Measurements from ENCODE around the gene ATP10A. TPM values are rescaled to one million over a fixed set of nuclear protein-coding genes. Genes with fewer than 3 reads are reported as not detected.

ATP10A gene
- total RNA-seq, 1 donor from 2014 or later: 44.4 TPM

DNA sequence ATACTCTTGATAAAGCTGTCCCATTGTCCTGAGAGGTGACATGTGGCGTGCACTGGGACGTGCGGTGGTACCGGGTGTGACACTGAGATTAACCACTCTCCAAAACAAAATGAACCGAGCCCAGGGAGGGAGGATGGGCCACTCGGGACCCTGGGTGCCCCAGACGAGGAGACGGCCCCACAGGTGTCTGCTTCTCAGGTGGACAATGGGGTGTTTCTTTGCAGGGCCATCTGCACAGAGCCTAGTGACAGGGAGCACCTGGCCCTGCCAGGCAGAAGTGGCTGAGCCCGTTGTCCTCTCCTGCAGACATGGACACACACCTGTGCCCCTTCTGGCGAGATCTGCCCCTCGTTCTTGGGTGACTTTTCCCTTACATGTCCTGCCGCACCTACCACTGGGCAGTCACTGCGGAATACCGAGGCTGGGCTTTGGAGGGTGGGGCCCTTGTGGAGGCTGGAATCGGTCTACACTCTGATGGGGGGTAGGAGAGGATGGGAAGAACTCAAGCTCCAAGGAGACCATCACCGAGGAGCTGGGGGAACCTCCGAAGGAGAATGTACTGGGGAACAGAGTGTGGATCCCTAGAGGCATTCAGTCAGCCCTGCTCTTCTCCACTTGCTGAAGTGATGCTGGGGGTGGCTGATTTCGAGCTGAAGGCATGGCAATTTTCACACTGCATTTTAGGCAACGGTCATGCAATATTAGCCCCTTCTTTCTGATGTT, 153.5 kb downstream of the ATP10A start:
- Mint-ChIP-seq H3K4me3 (ENCODE audit: low read depth) (no peak overlapping the region), H3K27ac (no peak overlapping the region), H3K36me3 (ENCODE audit: low read depth) (peaks cover 33% of the 10 kb centered on the region), H3K4me1 (ENCODE audit: low read depth) (no peaks in the 10 kb centered on the region), H3K9me3 (no peaks in the 10 kb centered on the region), H3K27me3 (ENCODE audit: low read depth) (no peaks in the 10 kb centered on the region)
- no peak for DNase-seq (ENCODE audit: low spot score)
- intact Hi-C loops (cut with micrococcal nuclease): no loop called here

DNA sequence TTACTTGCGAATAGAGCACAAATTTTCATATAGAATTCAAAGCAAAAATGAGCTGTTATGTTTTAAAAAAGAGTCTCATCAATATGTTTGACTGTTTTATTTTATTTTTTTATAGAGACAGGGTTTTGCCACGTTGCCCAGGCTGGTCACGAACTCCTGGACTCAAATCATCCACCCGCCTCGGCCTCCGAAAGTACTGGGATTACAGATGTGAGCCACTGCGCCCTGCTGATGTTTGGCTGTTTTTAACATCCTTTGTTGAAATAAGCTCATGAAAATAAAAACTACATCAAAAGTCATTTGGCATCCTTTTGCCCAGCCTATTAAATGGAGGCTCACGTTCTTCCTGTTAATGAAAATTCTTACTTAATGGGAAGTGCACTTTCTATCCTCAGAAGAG, 154.7 kb downstream of the ATP10A start:
- no peak overlapping the region for H3K27ac Mint-ChIP-seq
- no peak overlapping the region for H3K4me3 Mint-ChIP-seq (ENCODE audit: low read depth)
- DNase-seq (ENCODE audit: low spot score): no peak
- no peaks in the 10 kb centered on the region for H3K27me3 Mint-ChIP-seq (ENCODE audit: low read depth)
- intact Hi-C loops (cut with micrococcal nuclease): no loop called here
- H3K9me3 Mint-ChIP-seq: no peaks in the 10 kb centered on the region
- H3K36me3 Mint-ChIP-seq (ENCODE audit: low read depth): peaks cover 27% of the 10 kb centered on the region
- H3K4me1 Mint-ChIP-seq (ENCODE audit: low read depth): no peaks in the 10 kb centered on the region

DNA sequence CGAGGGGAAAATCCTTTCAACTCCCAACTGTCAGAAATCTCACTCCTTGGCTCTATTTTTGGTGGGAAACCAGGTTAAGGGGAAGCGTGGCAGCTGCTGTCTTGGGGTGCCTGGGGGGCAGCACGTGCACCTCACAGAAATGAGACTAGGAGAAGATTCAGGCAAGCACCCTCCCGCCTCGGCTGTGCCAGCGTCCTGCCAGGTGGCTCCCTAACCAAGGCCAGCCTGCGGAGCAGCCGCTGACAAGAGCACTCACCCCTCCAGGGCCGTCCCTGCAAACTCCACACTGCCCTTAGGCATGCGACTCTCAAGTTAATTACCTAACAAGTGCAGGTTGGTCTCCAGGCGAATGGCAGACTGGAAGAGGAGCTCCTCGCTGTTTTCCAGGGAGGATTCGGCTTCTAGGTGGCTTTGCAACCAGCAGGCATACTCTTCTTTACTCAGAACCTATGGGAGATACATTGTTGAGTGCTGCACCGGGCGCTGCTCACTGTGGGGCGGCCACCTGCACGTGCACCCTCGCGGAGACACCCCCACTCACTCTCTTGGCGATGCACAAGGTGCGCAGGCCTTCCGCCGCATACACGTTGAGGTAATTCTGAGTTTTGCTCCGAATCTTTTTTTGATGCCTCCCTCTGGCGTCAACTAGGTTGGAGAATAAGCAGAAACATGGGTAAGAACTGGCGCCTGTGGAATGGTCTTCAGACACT, 155.3 kb downstream of the ATP10A start:
- Mint-ChIP-seq H3K27me3 (ENCODE audit: low read depth) (no peaks in the 10 kb centered on the region), H3K4me3 (ENCODE audit: low read depth) (no peak overlapping the region), H3K36me3 (ENCODE audit: low read depth) (peaks cover 25% of the 10 kb centered on the region), H3K27ac (no peak overlapping the region), H3K9me3 (no peaks in the 10 kb centered on the region), H3K4me1 (ENCODE audit: low read depth) (no peaks in the 10 kb centered on the region)
- intact Hi-C loops (cut with micrococcal nuclease): no loop called here
- no peak for DNase-seq (ENCODE audit: low spot score)

DNA sequence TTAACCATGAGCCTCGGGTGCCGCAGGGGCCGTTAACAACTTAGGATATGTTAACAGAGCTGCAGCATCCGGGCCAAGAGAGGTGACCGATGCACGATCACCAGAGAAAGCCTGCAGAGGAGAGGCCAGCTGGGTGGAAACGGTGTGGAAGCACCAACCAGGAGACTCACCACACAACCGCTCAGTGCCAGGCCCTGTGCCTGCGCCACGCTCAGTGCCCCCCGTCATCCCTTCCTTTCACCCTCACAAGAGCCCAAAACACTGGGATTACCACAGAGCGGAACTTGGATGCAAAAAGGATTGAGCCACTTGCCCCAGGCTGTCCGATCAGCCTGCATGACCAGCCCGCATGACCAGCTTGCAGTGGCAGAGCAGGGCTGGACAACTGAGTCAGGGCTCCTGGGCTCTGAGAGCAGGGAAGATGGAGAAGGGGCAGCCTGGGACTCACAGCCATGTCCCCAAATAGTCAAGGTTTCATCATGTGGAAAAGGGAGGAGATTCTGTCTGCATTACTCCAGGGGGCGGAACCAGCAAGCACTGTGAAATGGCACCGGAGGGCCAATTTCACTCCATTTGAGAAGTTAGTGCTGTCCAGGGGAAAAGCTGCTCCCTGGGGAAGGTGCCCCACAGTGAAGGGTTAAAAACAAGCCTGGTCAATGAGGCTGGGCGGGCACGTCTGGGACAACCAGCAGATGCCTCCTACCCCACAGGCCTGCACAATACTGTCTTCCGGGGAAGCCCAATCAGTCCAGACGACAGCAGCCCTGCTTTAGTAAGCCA, 156.8 kb downstream of the ATP10A start:
- intact Hi-C loops (cut with micrococcal nuclease): no loop called here
- Mint-ChIP-seq H3K4me3 (ENCODE audit: low read depth) (no peak overlapping the region), H3K9me3 (no peaks in the 10 kb centered on the region), H3K27me3 (ENCODE audit: low read depth) (no peaks in the 10 kb centered on the region), H3K4me1 (ENCODE audit: low read depth) (no peaks in the 10 kb centered on the region), H3K27ac (no peak overlapping the region), H3K36me3 (ENCODE audit: low read depth) (peaks cover 18% of the 10 kb centered on the region)
- no peak for DNase-seq (ENCODE audit: low spot score)

DNA sequence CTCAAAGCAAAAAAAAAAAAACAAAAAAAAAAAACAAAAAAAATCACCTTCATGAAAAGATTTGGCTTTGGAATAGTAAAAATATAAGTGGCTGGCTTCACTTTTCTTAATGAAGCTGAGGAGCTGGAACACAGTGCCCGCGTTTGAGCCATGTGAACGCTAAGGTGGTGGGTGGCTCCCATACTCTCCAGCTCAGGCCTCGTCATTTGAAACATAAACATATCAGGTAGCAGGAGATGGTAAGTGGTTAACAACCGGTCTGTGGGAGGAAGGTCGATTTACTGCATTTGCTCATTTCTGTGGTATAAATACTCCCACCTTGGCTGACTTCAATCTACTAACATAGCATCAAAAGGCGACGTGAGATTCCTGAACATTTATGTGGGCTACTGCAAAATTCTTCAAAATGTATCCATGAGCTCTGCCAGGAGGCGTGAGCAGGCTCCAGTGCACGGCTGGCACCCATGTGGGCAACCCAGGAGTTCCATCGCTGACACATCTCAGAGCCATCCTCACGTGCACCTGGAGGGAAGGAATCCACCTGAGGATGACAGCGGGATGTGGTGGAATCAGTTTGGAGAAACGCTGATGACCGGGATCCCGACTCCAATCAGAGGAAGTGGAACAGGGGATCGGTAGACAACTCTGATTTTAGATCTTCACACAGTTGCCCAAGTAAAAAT, 157.6 kb downstream of the ATP10A start:
- DNase-seq (ENCODE audit: low spot score): no peak
- H3K36me3 Mint-ChIP-seq (ENCODE audit: low read depth): peaks cover 22% of the 10 kb centered on the region

DNA sequence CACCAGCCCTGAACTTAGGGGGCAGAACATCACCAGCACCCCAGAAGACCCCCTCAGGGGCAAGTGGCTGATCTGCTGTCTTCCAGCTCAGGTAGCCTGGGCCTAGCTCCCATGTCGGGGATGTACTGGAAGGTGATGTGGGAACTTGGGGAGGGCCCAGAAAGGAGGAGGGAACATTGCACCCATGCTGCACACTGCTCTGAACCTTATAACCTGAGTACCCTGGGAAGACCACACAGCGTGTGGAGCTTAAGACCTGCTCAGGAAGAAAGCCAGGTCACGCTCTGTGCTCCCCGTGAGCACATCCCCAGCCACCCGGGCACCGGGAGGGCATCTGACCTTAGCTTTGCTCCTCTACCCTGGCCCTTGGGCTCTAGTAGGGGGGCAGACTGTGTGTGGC, 159.4 kb downstream of the ATP10A start:
- Mint-ChIP-seq H3K36me3 (ENCODE audit: low read depth) (peaks cover 36% of the 10 kb centered on the region), H3K4me1 (ENCODE audit: low read depth) (no peaks in the 10 kb centered on the region), H3K9me3 (no peaks in the 10 kb centered on the region), H3K27ac (no peak overlapping the region), H3K4me3 (ENCODE audit: low read depth) (no peak overlapping the region), H3K27me3 (ENCODE audit: low read depth) (no peaks in the 10 kb centered on the region)
- DNase-seq (ENCODE audit: low spot score): no peak
- intact Hi-C loops (cut with micrococcal nuclease): no loop called here

More for the DNA sequence above, 157.6 kb downstream of the ATP10A start:
- intact Hi-C loops (cut with micrococcal nuclease): no loop called here
- Mint-ChIP-seq H3K27me3 (ENCODE audit: low read depth) (no peaks in the 10 kb centered on the region), H3K9me3 (no peaks in the 10 kb centered on the region), H3K27ac (no peak overlapping the region), H3K4me1 (ENCODE audit: low read depth) (no peaks in the 10 kb centered on the region), H3K4me3 (ENCODE audit: low read depth) (no peak overlapping the region)

DNA sequence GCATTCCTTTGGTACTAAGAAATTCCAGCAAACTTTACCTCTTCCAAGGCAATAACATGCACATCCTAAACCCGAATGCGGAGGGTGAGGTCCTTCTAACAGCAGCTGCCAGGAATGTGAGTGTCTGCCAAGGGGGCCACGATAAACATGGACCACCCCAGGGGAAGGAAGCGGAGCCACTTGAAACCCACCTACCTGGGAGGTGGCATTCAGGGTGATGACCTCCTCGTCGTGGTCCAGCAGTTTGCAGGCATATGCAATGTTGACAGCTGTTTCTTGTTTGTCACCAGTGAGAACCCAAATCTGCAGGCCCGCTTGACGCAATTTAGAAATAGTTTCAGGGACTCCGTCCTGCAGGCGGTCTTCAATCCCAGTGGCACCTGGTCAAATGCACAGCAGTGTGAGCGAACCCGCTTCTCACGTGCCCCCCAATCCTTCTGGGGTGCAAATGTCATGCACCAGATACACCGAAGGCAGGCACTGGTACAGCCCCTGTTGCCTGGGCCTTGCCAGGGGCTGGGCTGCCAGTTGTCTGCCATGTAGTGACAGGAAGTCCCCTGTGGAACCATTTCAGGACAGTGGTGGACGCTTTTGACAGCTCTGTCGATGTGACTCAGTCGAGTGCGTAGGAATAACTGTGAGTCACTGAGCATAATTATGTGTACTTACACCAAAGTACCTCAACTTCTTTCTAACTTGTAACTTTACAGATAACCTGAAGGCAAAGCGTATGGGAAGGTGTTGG, 161.2 kb downstream of the ATP10A start:
- no peak for DNase-seq (ENCODE audit: low spot score)
- peaks cover 46% of the 10 kb centered on the region for H3K36me3 Mint-ChIP-seq (ENCODE audit: low read depth)
- H3K9me3 Mint-ChIP-seq: no peaks in the 10 kb centered on the region
- H3K27me3 Mint-ChIP-seq (ENCODE audit: low read depth): no peaks in the 10 kb centered on the region
- intact Hi-C loops (cut with micrococcal nuclease): no loop called here
- no peaks in the 10 kb centered on the region for H3K4me1 Mint-ChIP-seq (ENCODE audit: low read depth)
- no peak overlapping the region for H3K4me3 Mint-ChIP-seq (ENCODE audit: low read depth)
- no peak overlapping the region for H3K27ac Mint-ChIP-seq

DNA sequence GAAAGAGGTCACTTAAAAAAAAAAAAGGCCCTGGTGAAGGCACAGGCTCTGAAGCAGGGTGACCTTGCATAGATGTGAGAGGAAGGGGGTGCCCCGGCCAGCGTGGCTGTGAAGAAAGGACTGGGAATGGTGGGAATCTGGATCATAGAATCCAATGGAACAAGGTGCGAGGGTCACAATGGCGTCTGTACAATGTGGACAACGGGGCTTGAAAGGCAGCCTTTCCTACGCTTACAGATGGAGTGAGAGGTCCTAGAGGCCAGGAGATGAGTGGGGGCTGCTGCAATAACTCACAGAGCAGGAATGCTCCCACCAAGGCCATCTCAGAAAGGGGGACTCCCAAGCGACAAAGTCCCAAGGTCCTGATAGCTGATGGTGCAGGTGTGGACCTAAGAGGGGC, 162.2 kb downstream of the ATP10A start:
- DNase-seq (ENCODE audit: low spot score): no peak
- H3K4me3 Mint-ChIP-seq (ENCODE audit: low read depth): no peak overlapping the region
- H3K4me1 Mint-ChIP-seq (ENCODE audit: low read depth): no peaks in the 10 kb centered on the region
- H3K9me3 Mint-ChIP-seq: no peaks in the 10 kb centered on the region
- intact Hi-C loops (cut with micrococcal nuclease): no loop called here
- H3K36me3 Mint-ChIP-seq (ENCODE audit: low read depth): peaks cover 48% of the 10 kb centered on the region
- H3K27me3 Mint-ChIP-seq (ENCODE audit: low read depth): no peaks in the 10 kb centered on the region
- no peak overlapping the region for H3K27ac Mint-ChIP-seq

DNA sequence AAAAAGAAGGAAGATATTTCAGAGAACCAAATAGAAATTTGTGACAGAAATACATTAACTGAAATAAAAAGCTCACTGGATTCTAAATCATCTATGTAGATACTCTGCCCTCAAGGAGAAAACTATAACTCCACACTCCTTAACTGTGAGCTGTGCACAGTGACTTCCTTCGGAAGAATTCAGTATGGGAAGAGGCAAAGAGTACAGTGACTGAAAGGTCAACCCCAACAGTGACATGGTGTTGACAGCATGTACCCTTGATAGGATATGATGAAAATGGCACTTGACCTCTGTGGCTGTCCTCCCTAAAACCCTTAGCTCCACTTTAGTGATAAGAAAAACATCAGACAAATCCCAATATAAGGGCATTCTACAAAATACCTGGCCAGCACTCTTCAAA, 165.5 kb downstream of the ATP10A start:
- no peak overlapping the region for H3K4me3 Mint-ChIP-seq (ENCODE audit: low read depth)
- H3K4me1 Mint-ChIP-seq (ENCODE audit: low read depth): no peaks in the 10 kb centered on the region
- H3K9me3 Mint-ChIP-seq: no peaks in the 10 kb centered on the region
- peaks cover 53% of the 10 kb centered on the region for H3K36me3 Mint-ChIP-seq (ENCODE audit: low read depth)
- no peak for DNase-seq (ENCODE audit: low spot score)
- no peak overlapping the region for H3K27ac Mint-ChIP-seq
- intact Hi-C loops (cut with micrococcal nuclease): no loop called here
- no peaks in the 10 kb centered on the region for H3K27me3 Mint-ChIP-seq (ENCODE audit: low read depth)

DNA sequence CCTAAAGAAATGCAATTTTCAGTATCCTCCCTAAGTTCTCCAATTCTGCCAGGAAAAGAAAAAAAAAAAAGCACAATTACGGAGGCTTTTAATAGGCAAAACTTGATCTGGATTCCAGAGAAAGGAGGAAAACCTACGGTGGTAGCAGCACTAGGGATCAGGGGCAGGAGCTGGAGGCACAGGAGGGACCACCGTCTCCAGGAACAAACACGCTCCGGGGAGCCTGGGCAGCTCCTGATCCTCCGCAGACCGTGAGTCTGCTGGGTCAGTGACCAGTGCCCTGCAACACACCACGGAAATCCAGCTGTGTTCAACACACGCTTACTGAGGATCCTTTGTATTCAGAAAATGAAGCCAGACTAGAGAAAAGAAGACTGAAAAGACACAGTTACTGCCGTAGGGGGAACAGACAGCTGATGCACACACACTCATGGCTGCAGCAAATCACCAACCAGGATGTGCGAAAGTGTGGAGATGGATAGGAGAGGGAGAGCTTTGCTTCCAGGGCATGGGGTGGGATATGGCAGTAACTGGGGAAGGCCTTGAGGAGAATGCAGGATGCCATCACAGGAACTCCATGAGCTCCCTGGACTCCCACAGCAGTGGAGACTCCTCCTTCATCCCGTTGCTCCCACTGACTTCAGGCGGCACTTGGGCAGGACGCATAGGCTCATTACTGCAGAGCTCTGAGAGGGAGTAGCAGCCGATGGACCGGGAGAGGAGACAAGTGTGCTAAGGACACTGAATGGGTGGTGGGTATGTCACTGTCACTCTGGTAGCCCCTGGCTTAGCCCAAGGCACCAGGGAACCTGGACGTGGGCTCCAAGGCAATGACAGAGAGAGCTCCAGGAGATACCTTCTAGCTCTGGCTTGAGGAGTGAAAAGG, 167.0 kb downstream of the ATP10A start:
- peaks cover 56% of the 10 kb centered on the region for H3K36me3 Mint-ChIP-seq (ENCODE audit: low read depth)
- no peaks in the 10 kb centered on the region for H3K27me3 Mint-ChIP-seq (ENCODE audit: low read depth)
- no peaks in the 10 kb centered on the region for H3K4me1 Mint-ChIP-seq (ENCODE audit: low read depth)
- no peak overlapping the region for H3K4me3 Mint-ChIP-seq (ENCODE audit: low read depth)
- H3K9me3 Mint-ChIP-seq: no peaks in the 10 kb centered on the region
- no peak for DNase-seq (ENCODE audit: low spot score)
- intact Hi-C loops (cut with micrococcal nuclease): no loop called here
- H3K27ac Mint-ChIP-seq: peak overlapping the region; percentile 8

DNA sequence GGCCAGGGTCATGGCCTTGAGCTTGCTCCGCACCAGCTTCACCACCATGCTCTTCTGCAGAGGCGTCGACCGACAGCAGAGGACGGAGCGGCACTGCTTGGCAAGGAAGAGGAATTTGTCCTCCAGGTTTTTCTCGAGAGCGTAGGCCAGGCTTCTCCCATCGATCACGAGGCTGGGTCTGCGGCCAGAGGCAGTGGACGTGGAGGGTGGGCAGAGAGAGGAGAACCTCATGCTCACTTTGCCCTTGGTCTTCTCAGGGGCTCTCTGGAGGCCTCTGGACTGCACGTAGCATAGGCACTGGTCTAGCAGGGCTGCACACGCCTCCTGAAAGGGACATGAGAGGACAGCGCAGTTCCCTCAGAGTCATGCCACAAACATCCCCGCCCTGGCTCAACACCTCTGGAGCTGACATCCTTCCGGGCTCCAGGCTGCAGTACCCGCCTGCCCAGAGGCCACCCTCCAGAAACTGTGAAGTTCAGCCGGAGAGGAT, 168.3 kb downstream of the ATP10A start:
- Mint-ChIP-seq H3K27me3 (ENCODE audit: low read depth) (no peaks in the 10 kb centered on the region), H3K36me3 (ENCODE audit: low read depth) (peaks cover 52% of the 10 kb centered on the region), H3K4me3 (ENCODE audit: low read depth) (no peak overlapping the region), H3K9me3 (no peaks in the 10 kb centered on the region), H3K27ac (no peak overlapping the region), H3K4me1 (ENCODE audit: low read depth) (no peaks in the 10 kb centered on the region)
- DNase-seq (ENCODE audit: low spot score): no peak
- intact Hi-C loops (cut with micrococcal nuclease): loop anchor here (1.0 kb wide), 1 partner anchor 239 kb away; no protein-coding TSS in a partner anchor

Data from activated T-helper 2 cell treated with anti-CD3 and anti-CD28 coated beads, Interferon-gamma antibody, Interleukin-2, Interleukin-4, amounts not matched to agents 10 μg/mL and 5 μg/mL and 100 μg/mL, durations not matched to agents 14 hours and 24 hours and 36 hours (primary cell).